Heart left ventricle (tissue), 16 donors: ENCODE results near the gene LDAH. TPM values are rescaled to one million over a fixed set of nuclear protein-coding genes. Genes with fewer than 3 reads are reported as not detected.

Experiments used
- ATAC-seq, 4 donors: fragments of 200-7000 bp; cut with Tn5 transposase; one replicate each; pipeline ENCODE4 v1.9.1; 2020 to 2022; ENCODE audit warnings: moderate library complexity in 4 of 4, mild to moderate bottlenecking in 3 of 4, moderate number of reproducible peaks in 1 of 4
- DNase-seq, 5 donors: peaks; one replicate each; pipeline ENCODE4 v3.0.0-alpha.2; 2020
- H3K27ac ChIP-seq, 12 donors: fragments of 200-600 bp; sonication (generic) in 4 of 12; one replicate each; pipeline versions ENCODE4 v1.5.0 to v1.8.0; 2016 to 2022; ENCODE audit warnings: mild to moderate bottlenecking in 2 of 12
- H3K27me3 ChIP-seq, 9 donors: fragments of 200-600 bp; sonication (generic) in 2 of 9; one replicate each; pipeline versions ENCODE4 v1.5.1 to v1.8.0; 2016 to 2022; ENCODE audit warnings: mild to moderate bottlenecking in 3 of 9
- H3K36me3 ChIP-seq, 9 donors: fragments of 200-600 bp; sonication (generic) in 2 of 9; one replicate each; pipeline versions ENCODE4 v1.5.0 to v1.8.0; 2018 to 2022; ENCODE audit warnings: mild to moderate bottlenecking in 2 of 9
- H3K4me1 ChIP-seq, 12 donors: fragments of 200-600 bp; sonication (generic) in 4 of 12; one replicate each; pipeline versions ENCODE4 v1.5.0 to v1.8.0; 2016 to 2022; ENCODE audit warnings: mild to moderate bottlenecking in 3 of 12
- H3K4me3 ChIP-seq, 12 donors: fragments of 200-600 bp; sonication (generic) in 4 of 12; one replicate each; pipeline versions ENCODE4 v1.5.0 to v1.8.0; 2017 to 2022; ENCODE audit warnings: mild to moderate bottlenecking in 9 of 12, moderate library complexity in 4 of 12
- H3K9me3 ChIP-seq, 12 donors: fragments of 200-600 bp; sonication (generic) in 4 of 12; one replicate each; pipeline versions ENCODE4 v1.5.0 to v1.8.0; 2016 to 2022; ENCODE audit warnings: mild to moderate bottlenecking in 1 of 12
- POLR2A ChIP-seq, 2 donors: fragments of 450-650 bp; IDR thresholded peaks; one replicate each; pipeline ENCODE4 v1.6.1; 2017; ENCODE audit warnings: antibody characterized with exemption in 2 of 2, mild to moderate bottlenecking in 2 of 2, moderate library complexity in 2 of 2
- WGBS, 4 donors: extraction: QIAGEN DNeasy Blood & Tissue Kit in 2 of 4; methylation state at CpG; one replicate each; pipeline versions ENCODE4 v1.1.5 to v1.1.7; 2013 to 2018; 5-methylcytosine and 5-hydroxymethylcytosine counted together
- intact Hi-C, 10 donors: fragments of 100-400 bp; cut with DNase I; formaldehyde crosslinking; loops; one replicate each; pipeline versions ENCODE4 v1.11.1 to v1.14.2; 2022
- polyA plus RNA-seq, 2 donors: library from polyadenylated mRNA; stranded (reverse); fragments of 200-250 nt; gene quantifications; one replicate each; pipeline ENCODE4 v1.2.3, GENCODE V29; 2013
- total RNA-seq, 9 donors: library from RNA; depleted of rRNA in 2 of 9; stranded (reverse); fragments of >200 nt in 2 of 9; fragmentation: NEBNext Ultra II Directional in 3 of 9; extraction: Animal tissue kit (Norgen Biotek cat#: 25700) in 3 of 9; gene quantifications; one replicate each; pipeline versions ENCODE4 v1.1.0 to v1.2.4, GENCODE V29; 2016 to 2023
- TF ChIP-seq, protein P1 (sequence below), 12 donors: fragments of 200-600 bp; sonication (generic) in 4 of 12; IDR thresholded peaks; one replicate each; pipeline versions ENCODE4 v1.5.0 to v1.8.0; 2018 to 2022; ENCODE audit warnings: antibody characterized with exemption in 12 of 12, mild to moderate bottlenecking in 5 of 12
- donor health status: ischemic (EF 13 %, LVEDD 7.1; RV severe dilation, severe dysfunction).
- donor health status: healthy with polysubstance abuse.
- donor health status: DM: no; HTN: yes; CAD: no.
- donor health status: DM: no; HTN: no; CAD: no.
- donor health status: ischemic (EF 25% LVEDD 6.9; RV normal size, moderate dysfunction).
- donor health status: ischemic (EF 25% LVEDD 5.7; RV mildly dilated, moderate dysfunction).
- donor health status: healthy.
- donor health status: DM: yes; HTN: yes; CAD: no.
- donor health status: ischemic (EF 35%, LVEDD 5.7; RV mildly dilated, moderate dysfunction).
- donor health status: nonischemic (EF 11% LVEDD 7.7; RV severe dilation, severe dysfunction).
- donor health status: DM: yes; HTN: yes; CAD: no.
- donor health status: PGD.
- donor health status: ischemic (EF 29% LVEDD 5.4; RV normal size, mild dysfunction).
- donor health status: nonischemic (EF 23%, LVEDD 6.1; RV moderate dilation, normal function).

LDAH gene
- total and polyA plus RNA-seq, 11 donors: 2.2 to 13.2 (median 6.7) TPM

- peaks cover 0 to 30% (median 6%) of the 10 kb centered on the region in 9 donors for H3K27me3 ChIP-seq
- no peak overlapping the region for H3K27ac ChIP-seq
- H3K4me1 ChIP-seq: no peaks in the 10 kb centered on the region
- peaks cover 0 to 6% (median 0%) of the 10 kb centered on the region in 12 donors for H3K9me3 ChIP-seq
- ATAC-seq: no peak
- no peak overlapping the region for H3K4me3 ChIP-seq
- H3K36me3 ChIP-seq: no peaks in the 10 kb centered on the region
- DNase-seq: no peak
- intact Hi-C loops: no loop called here
- 59 to 88% (median 78%) methylated on average over 1 of the region's 1 CpG for whole genome bisulfite sequencing, 4 donors
- no peak for TF ChIP-seq POLR2A (IDR thresholded peaks at IDR 0.05)
- TF ChIP-seq, protein P1, sequence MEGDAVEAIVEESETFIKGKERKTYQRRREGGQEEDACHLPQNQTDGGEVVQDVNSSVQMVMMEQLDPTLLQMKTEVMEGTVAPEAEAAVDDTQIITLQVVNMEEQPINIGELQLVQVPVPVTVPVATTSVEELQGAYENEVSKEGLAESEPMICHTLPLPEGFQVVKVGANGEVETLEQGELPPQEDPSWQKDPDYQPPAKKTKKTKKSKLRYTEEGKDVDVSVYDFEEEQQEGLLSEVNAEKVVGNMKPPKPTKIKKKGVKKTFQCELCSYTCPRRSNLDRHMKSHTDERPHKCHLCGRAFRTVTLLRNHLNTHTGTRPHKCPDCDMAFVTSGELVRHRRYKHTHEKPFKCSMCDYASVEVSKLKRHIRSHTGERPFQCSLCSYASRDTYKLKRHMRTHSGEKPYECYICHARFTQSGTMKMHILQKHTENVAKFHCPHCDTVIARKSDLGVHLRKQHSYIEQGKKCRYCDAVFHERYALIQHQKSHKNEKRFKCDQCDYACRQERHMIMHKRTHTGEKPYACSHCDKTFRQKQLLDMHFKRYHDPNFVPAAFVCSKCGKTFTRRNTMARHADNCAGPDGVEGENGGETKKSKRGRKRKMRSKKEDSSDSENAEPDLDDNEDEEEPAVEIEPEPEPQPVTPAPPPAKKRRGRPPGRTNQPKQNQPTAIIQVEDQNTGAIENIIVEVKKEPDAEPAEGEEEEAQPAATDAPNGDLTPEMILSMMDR (IDR thresholded peaks at IDR 0.05): no peak
These were observed 16.2 kb upstream of the LDAH start for GRCh38 chr2:20839052-20839451.

- Histone ChIP-seq H3K27me3 (peaks cover 0 to 30% (median 6%) of the 10 kb centered on the region in 9 donors), H3K27ac (no peak overlapping the region), H3K4me3 (no peak overlapping the region), H3K36me3 (no peaks in the 10 kb centered on the region), H3K4me1 (no peaks in the 10 kb centered on the region), H3K9me3 (peaks cover 0 to 6% (median 0%) of the 10 kb centered on the region in 12 donors)
- DNase-seq (no peak), ATAC-seq (no peak)
- intact Hi-C loops: no loop called here
- TF ChIP-seq, protein P1 (IDR thresholded peaks at IDR 0.05): no peak
- no peak for TF ChIP-seq POLR2A (IDR thresholded peaks at IDR 0.05)
- 81 to 88% (median 84%) methylated on average over 2 of the region's 2 CpGs for WGBS, 4 donors
These were observed 15.1 kb upstream of the LDAH start for GRCh38 chr2:20838016-20838415.

DNA sequence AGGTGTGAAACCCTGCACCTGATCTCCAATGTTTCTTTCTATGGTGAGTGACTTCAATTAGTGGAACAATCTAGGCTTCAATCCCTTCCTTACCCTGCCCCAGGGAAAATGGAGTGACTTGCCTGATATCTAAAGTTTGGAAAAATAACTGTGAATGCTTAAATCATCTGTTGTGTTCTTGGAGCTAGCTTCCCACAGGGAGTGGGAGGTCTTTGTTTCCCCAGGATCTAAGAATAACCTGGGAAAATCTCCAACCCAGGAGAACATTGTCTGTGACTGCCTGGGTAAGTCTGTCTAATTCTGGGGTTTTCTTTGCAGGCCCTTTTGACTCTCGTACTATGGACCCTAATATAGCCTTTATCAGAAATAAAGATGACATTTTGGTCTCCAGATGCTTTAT, 13.6 kb upstream of the LDAH start:
- DNase-seq: no peak
- no peak for ATAC-seq
- 39 to 48% (median 46%) methylated on average over 1 of the region's 1 CpG for WGBS, 4 donors
- Histone ChIP-seq H3K36me3 (no peaks in the 10 kb centered on the region), H3K27ac (no peak overlapping the region), H3K4me1 (no peaks in the 10 kb centered on the region), H3K9me3 (peaks cover 0 to 6% (median 0%) of the 10 kb centered on the region in 12 donors), H3K4me3 (no peak overlapping the region), H3K27me3 (peaks cover 0 to 34% (median 3%) of the 10 kb centered on the region in 9 donors)
- intact Hi-C loops: no loop called here
- no peak for TF ChIP-seq POLR2A (IDR thresholded peaks at IDR 0.05)
- TF ChIP-seq, protein P1 (IDR thresholded peaks at IDR 0.05): no peak

DNA sequence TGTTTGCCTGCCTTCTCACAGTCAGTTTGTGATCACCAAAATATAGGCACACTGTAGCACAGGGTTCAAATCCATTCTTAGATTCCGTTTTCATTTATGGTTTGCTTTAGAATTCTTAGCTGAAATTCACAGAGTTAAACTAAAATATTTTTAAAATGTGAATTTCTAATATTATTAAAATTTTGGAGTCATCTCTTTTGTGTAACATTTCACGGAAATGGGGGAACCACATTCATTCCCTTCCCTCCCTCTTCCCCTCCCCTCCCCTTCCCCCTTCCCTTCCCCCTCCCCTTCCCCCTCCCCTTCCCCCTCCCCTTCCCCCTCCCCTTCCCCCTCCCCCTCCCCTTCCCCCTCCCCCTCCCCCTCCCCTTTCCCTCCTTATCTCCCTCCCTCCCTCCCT, 11.4 kb upstream of the LDAH start:
- ATAC-seq (no peak), DNase-seq (no peak)
- Histone ChIP-seq H3K27me3 (peaks cover 0 to 43% (median 3%) of the 10 kb centered on the region in 9 donors), H3K27ac (no peak overlapping the region), H3K36me3 (no peaks in the 10 kb centered on the region), H3K4me3 (no peak overlapping the region), H3K9me3 (peaks cover 0 to 4% (median 0%) of the 10 kb centered on the region in 12 donors), H3K4me1 (no peaks in the 10 kb centered on the region)
- WGBS, 4 donors: 75 to 88% (median 86%) methylated on average over 2 of the region's 2 CpGs
- no peak for TF ChIP-seq POLR2A (IDR thresholded peaks at IDR 0.05)
- TF ChIP-seq, protein P1 (IDR thresholded peaks at IDR 0.05): no peak
- intact Hi-C loops: no loop called here
